ENCODE measurements around the gene MARK1.
"Not testable (repeated sequence)": the region's sequence is repeated elsewhere in the genome, so short reads cannot be mapped to it uniquely, and the experiment has no call there.

Gene MARK1

GRCh38 chr1:220529521-220530020 lies 1.6 kb downstream of the MARK1 start:
- DNase-seq = no peak

- no peak for DNase-seq
These were observed 5.7 kb downstream of the MARK1 start for GRCh38 chr1:220533504-220534109.

- no peak for DNase-seq
These were observed 17.0 kb downstream of the MARK1 start for GRCh38 chr1:220544901-220545303.

- DNase-seq = no peak
These were observed 23.0 kb downstream of the MARK1 start for GRCh38 chr1:220550811-220551399.

GRCh38 chr1:220551718-220552117 lies 23.8 kb downstream of the MARK1 start:
- DNase-seq = no peak

- no peak for DNase-seq
These were observed 24.8 kb downstream of the MARK1 start for GRCh38 chr1:220552672-220553260.

GRCh38 chr1:220556641-220557040 lies 28.7 kb downstream of the MARK1 start:
- DNase-seq = no peak

- no peak for DNase-seq
These were observed 35.6 kb downstream of the MARK1 start for GRCh38 chr1:220563564-220563963.

GRCh38 chr1:220564216-220564615 lies 36.3 kb downstream of the MARK1 start:
- DNase-seq = no peak

- DNase-seq = no peak
These were observed 37.7 kb downstream of the MARK1 start for GRCh38 chr1:220565670-220566069.

GRCh38 chr1:220566869-220567268 lies 38.9 kb downstream of the MARK1 start:
- DNase-seq = no peak

GRCh38 chr1:220572416-220572815 lies 44.5 kb downstream of the MARK1 start:
- no peak for DNase-seq

- no peak for DNase-seq
These were observed 45.9 kb downstream of the MARK1 start for GRCh38 chr1:220573836-220574235.

GRCh38 chr1:220575718-220576497 lies 48.0 kb downstream of the MARK1 start:
- no peak for DNase-seq

- no peak for DNase-seq
These were observed 50.0 kb downstream of the MARK1 start for GRCh38 chr1:220577926-220578325.

- no peak for DNase-seq
These were observed 51.4 kb downstream of the MARK1 start for GRCh38 chr1:220579317-220579716.

- no peak for DNase-seq
These were observed 64.8 kb downstream of the MARK1 start for GRCh38 chr1:220592714-220593113.

GRCh38 chr1:220594356-220594755 lies 66.4 kb downstream of the MARK1 start:
- no peak for DNase-seq

- no peak for DNase-seq
These were observed 67.2 kb downstream of the MARK1 start for GRCh38 chr1:220595179-220595578.

GRCh38 chr1:220604926-220605325 lies 77.0 kb downstream of the MARK1 start:
- no peak for DNase-seq

GRCh38 chr1:220605651-220606050 lies 77.7 kb downstream of the MARK1 start:
- not testable (repeated sequence) for DNase-seq

GRCh38 chr1:220611100-220611499 lies 83.2 kb downstream of the MARK1 start:
- not testable (repeated sequence) for DNase-seq

- DNase-seq = no peak
These were observed 88.9 kb downstream of the MARK1 start for GRCh38 chr1:220616836-220617235.

GRCh38 chr1:220628431-220628830 lies 100.5 kb downstream of the MARK1 start:
- no peak for DNase-seq

Measured in amniotic stem cell (primary cell).